Testis (tissue), 2 donors: ENCODE measurements around the gene PRRX1.

Experiments used
- CTCF ChIP-seq, 3 experiments: fragments of 450-650 bp in 2 of 3; fragments of 200-600 bp in 1 of 3; sonication (generic) in 1 of 3; IDR thresholded peaks; one replicate each; pipeline ENCODE4 v1.5.1; 2016 to 2019; ENCODE audit warnings: antibody characterized with exemption in 3 of 3, mild to moderate bottlenecking in 2 of 3, moderate library complexity in 1 of 3
- POLR2A ChIP-seq: fragments of 450-650 bp; IDR thresholded peaks from one replicate; pipeline ENCODE4 v1.6.1; 2017; ENCODE audit warnings: antibody characterized with exemption, mild to moderate bottlenecking, moderate library complexity

GRCh38 chr1:170698301-170699275, 34.7 kb downstream of the PRRX1 start:
- no peak for TF ChIP-seq POLR2A
- no peak for TF ChIP-seq CTCF (IDR thresholded peaks at IDR 0.05)
